CD14-positive monocyte (primary cell): Measurements from ENCODE around the gene GREB1. TPM values are rescaled to one million over a fixed set of nuclear protein-coding genes. Genes with fewer than 3 reads are reported as not detected.

Experiments
- DNase-seq, 3 donors: peaks; one replicate each; pipeline ENCODE4 v3.0.0-alpha.2; 2011 to 2022
- H2AFZ ChIP-seq: 2 replicates; pipeline ENCODE4 v1.6.0; 2012; ENCODE audit warnings: mild to moderate bottlenecking, low read depth, low read length, inconsistent platforms; ENCODE audit not compliant: insufficient read depth, poor library complexity, severe bottlenecking
- H3K27ac ChIP-seq, 2 donors: 1 replicate in 1 of 2; 2 replicates in 1 of 2; pipeline ENCODE4 v1.5.1; 2012 to 2013; ENCODE audit warnings: low read length in 2 of 2, control low read depth in 1 of 2, inconsistent platforms in 1 of 2, low read depth in 1 of 2, mild to moderate bottlenecking in 1 of 2
- H3K27me3 ChIP-seq, 2 donors: one replicate each; pipeline versions ENCODE4 v1.6.0 to v1.6.1; 2011 to 2013; ENCODE audit warnings: low read length in 2 of 2; ENCODE audit not compliant: control insufficient read depth in 2 of 2, insufficient read depth in 2 of 2
- H3K36me3 ChIP-seq, 2 donors: replicated peaks in 1 of 2; 1 replicate in 1 of 2; 2 replicates in 1 of 2; pipeline versions ENCODE4 v1.5.1 to v1.6.1; 2012 to 2013; ENCODE audit warnings: low read length in 2 of 2, control low read depth in 1 of 2, inconsistent platforms in 1 of 2, mild to moderate bottlenecking in 1 of 2; ENCODE audit not compliant: insufficient read depth in 2 of 2, control insufficient read depth in 1 of 2
- H3K4me1 ChIP-seq, 2 donors: 1 replicate in 1 of 2; 2 replicates in 1 of 2; pipeline versions ENCODE4 v1.5.1 to v1.6.1; 2012 to 2013; ENCODE audit warnings: low read length in 2 of 2, control low read depth in 1 of 2, inconsistent platforms in 1 of 2, mild to moderate bottlenecking in 1 of 2, moderate library complexity in 1 of 2; ENCODE audit not compliant: insufficient read depth in 2 of 2, control insufficient read depth in 1 of 2
- H3K4me2 ChIP-seq: replicated peaks from 2 replicates; pipeline ENCODE3; 2012; ENCODE audit warnings: low read length, moderate library complexity, mild to moderate bottlenecking; ENCODE audit not compliant: poor library complexity, severe bottlenecking; ENCODE audit errors: extremely low read depth
- H3K4me3 ChIP-seq, 3 experiments: fragments of 200-600 bp in 1 of 3; sonication (generic) in 1 of 3; replicated peaks in 1 of 3; 1 replicate in 2 of 3; 2 replicates in 1 of 3; pipeline ENCODE4 v1.5.1; 2011 to 2013; ENCODE audit warnings: low read length in 3 of 3, mild to moderate bottlenecking in 3 of 3, control low read depth in 2 of 3, low read depth in 2 of 3, inconsistent platforms in 1 of 3, moderate library complexity in 1 of 3
- H3K79me2 ChIP-seq: 2 replicates; pipeline ENCODE4 v1.6.0; 2012; ENCODE audit warnings: mild to moderate bottlenecking, control low read depth, inconsistent platforms, low read length, moderate library complexity; ENCODE audit not compliant: insufficient read depth
- H3K9ac ChIP-seq: 2 replicates; pipeline ENCODE4 v1.6.0; 2017; ENCODE audit warnings: low read length, mild to moderate bottlenecking; ENCODE audit not compliant: insufficient read depth, poor library complexity, severe bottlenecking
- H3K9me3 ChIP-seq, 2 donors: replicated peaks in 1 of 2; 1 replicate in 1 of 2; 2 replicates in 1 of 2; pipeline versions ENCODE4 v1.5.1 to v1.6.1; 2012 to 2013; ENCODE audit warnings: low read length in 2 of 2, control low read depth in 1 of 2; ENCODE audit not compliant: control insufficient read depth in 1 of 2, insufficient read depth in 1 of 2
- H4K20me1 ChIP-seq: 2 replicates; pipeline ENCODE4 v1.6.0; 2012; ENCODE audit warnings: mild to moderate bottlenecking, low read length, control low read depth, moderate library complexity; ENCODE audit not compliant: insufficient read depth
- H3K27ac Mint-ChIP-seq, 7 donors: one replicate each; pipeline ENCODE4 v1.8.0; 2020; ENCODE audit warnings: mild to moderate bottlenecking in 7 of 7, mixed read lengths in 7 of 7, moderate library complexity in 6 of 7, inconsistent platforms in 2 of 7
- H3K27me3 Mint-ChIP-seq, 3 donors: one replicate each; pipeline ENCODE4 v1.8.0; 2021 to 2022; ENCODE audit warnings: low read depth in 3 of 3, mild to moderate bottlenecking in 3 of 3, mixed read lengths in 3 of 3, moderate library complexity in 3 of 3, inconsistent platforms in 1 of 3
- H3K36me3 Mint-ChIP-seq, 2 donors: one replicate each; pipeline ENCODE4 v1.8.0; 2020; ENCODE audit warnings: mixed read lengths in 2 of 2, inconsistent platforms in 1 of 2, mild to moderate bottlenecking in 1 of 2
- H3K4me1 Mint-ChIP-seq: one replicate; pipeline ENCODE4 v1.8.0; 2020; ENCODE audit warnings: mild to moderate bottlenecking, mixed read lengths
- H3K4me3 Mint-ChIP-seq, 2 donors: one replicate each; pipeline ENCODE4 v1.8.0; 2020; ENCODE audit warnings: mild to moderate bottlenecking in 2 of 2, mixed read lengths in 2 of 2, moderate library complexity in 1 of 2
- H3K9me3 Mint-ChIP-seq, 7 donors: one replicate each; pipeline ENCODE4 v1.8.0; 2020 to 2022; ENCODE audit warnings: mixed read lengths in 7 of 7, mild to moderate bottlenecking in 6 of 7, moderate library complexity in 6 of 7, inconsistent platforms in 2 of 7
- CTCF ChIP-seq: fragments of 200-600 bp; IDR thresholded peaks from one replicate; pipeline ENCODE4 v1.8.0; 2022; ENCODE audit warnings: antibody characterized with exemption, mild to moderate bottlenecking
- WGBS: methylation state at CpG from one replicate; pipeline ENCODE4 v1.1.5; 2013; ENCODE audit warnings: missing lambda C conversion rate; ENCODE audit not compliant: insufficient coverage; 5-methylcytosine and 5-hydroxymethylcytosine counted together
- intact Hi-C, 2 donors: fragments of 100-400 bp; cut with micrococcal nuclease; formaldehyde crosslinking; loops; one replicate each; pipeline versions ENCODE4 v1.15.0 to v1.15.1; 2023
- polyA plus RNA-seq, 3 donors: library from polyadenylated mRNA; depleted of rRNA in 1 of 3; unstranded in 2 of 3; stranded (reverse) in 1 of 3; fragments of 300-500 nt in 2 of 3; fragments of >200 nt in 1 of 3; fragmentation: Illumina TruSeq in 2 of 3; gene quantifications; 1 replicate in 2 of 3; 2 replicates in 1 of 3; pipeline ENCODE4 v1.2.3, GENCODE V29; 2012 to 2021

GREB1 gene
- polyA plus RNA-seq, 3 donors: not detected

GRCh38 chr2:11578081-11578948 is 44.5 kb downstream of the GREB1 start:
- Histone ChIP-seq H3K9me3 (no peaks in the 10 kb centered on the region), H3K27me3 (no peaks in the 10 kb centered on the region), H3K4me2 (no peak overlapping the region), H3K27ac (no peak overlapping the region), H3K36me3 (no peaks in the 10 kb centered on the region), H3K4me3 (no peak overlapping the region), H2AFZ (no peak overlapping the region), H3K9ac (no peak overlapping the region), H3K4me1 (no peaks in the 10 kb centered on the region), H4K20me1 (no peaks in the 10 kb centered on the region), H3K79me2 (no peaks in the 10 kb centered on the region)
- Mint-ChIP-seq H3K36me3 (no peaks in the 10 kb centered on the region), H3K27ac (no peak overlapping the region), H3K4me3 (no peak overlapping the region), H3K27me3 (peaks cover 0 to 3% (median 0%) of the 10 kb centered on the region in 3 donors), H3K9me3 (no peaks in the 10 kb centered on the region), H3K4me1 (peaks cover 4% of the 10 kb centered on the region)
- 95% methylated on average over 15 of the region's 22 CpGs for WGBS
- no peak for DNase-seq
- intact Hi-C loops: no loop called here
- no peak for TF ChIP-seq CTCF

GRCh38 chr2:11578986-11579774 is 45.3 kb downstream of the GREB1 start:
- Histone ChIP-seq H3K4me1 (no peaks in the 10 kb centered on the region), H2AFZ (no peak overlapping the region), H3K27me3 (no peaks in the 10 kb centered on the region), H3K36me3 (no peaks in the 10 kb centered on the region), H4K20me1 (no peaks in the 10 kb centered on the region), H3K9me3 (no peaks in the 10 kb centered on the region), H3K4me2 (no peak overlapping the region), H3K79me2 (no peaks in the 10 kb centered on the region), H3K4me3 (no peak overlapping the region), H3K27ac (no peak overlapping the region), H3K9ac (no peak overlapping the region)
- Mint-ChIP-seq H3K4me3 (no peak overlapping the region), H3K27me3 (peaks cover 0 to 3% (median 2%) of the 10 kb centered on the region in 3 donors), H3K4me1 (peaks cover 8% of the 10 kb centered on the region), H3K27ac (no peak overlapping the region), H3K9me3 (no peaks in the 10 kb centered on the region), H3K36me3 (no peaks in the 10 kb centered on the region)
- intact Hi-C loops: no loop called here
- no peak for DNase-seq
- no peak for TF ChIP-seq CTCF
- WGBS: 93% methylated on average over 9 of the region's 11 CpGs
